Central memory CD4-positive, alpha-beta T cell (primary cell): ENCODE measurements around the gene PNP.

ENCODE experiments used
- DNase-seq: peaks from one replicate; pipeline ENCODE4 v3.0.0; 2022

PNP gene

GRCh38 chr14:20455355-20456300, 13.6 kb upstream of the PNP start:
- DNase-seq = no peak

DNA sequence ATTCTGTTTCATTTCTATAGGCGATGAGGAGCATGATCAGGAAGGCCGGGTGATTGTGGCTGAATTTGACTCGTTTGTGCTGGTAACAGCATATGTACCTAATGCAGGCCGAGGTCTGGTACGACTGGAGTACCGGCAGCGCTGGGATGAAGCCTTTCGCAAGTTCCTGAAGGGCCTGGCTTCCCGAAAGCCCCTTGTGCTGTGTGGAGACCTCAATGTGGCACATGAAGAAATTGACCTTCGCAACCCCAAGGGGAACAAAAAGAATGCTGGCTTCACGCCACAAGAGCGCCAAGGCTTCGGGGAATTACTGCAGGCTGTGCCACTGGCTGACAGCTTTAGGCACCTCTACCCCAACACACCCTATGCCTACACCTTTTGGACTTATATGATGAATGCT, 12.2 kb upstream of the PNP start:
- no peak for DNase-seq

DNA sequence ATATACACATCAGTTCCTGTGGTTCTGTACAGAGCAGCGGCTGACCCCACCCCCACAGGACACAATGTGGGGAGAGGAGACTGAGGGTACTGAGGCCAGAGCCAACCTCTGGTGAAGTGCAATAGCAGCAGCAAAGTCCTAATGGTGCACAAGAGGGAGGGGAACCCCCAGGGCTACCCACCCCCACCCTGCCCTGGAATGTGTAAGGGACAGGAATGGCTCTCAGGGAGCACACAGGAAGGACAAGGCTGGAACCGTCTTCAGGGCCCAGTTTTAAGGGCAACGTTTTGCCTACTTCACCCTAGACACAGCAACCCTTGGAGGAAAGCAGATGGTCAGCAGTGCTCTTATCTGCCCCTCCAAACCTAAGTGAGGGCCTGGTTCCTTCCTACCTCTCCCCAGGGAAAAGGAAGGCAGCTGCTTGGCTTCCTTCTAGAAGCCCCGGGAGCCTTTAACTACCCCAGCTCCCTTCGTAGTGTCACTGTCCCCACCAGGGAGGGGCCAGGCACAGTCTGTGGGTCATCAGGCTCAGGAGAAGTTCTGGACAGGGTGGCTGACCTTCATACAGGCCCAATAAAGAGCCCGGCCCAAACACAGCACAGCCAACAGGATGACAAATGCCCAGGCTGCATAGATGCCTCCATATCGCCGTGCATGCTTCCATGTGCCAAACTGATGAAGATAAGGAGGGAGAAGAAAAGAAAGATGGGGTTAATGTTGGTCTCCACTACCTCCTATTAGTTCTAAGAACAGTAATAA, 11.0 kb upstream of the PNP start:
- no peak for DNase-seq

DNA sequence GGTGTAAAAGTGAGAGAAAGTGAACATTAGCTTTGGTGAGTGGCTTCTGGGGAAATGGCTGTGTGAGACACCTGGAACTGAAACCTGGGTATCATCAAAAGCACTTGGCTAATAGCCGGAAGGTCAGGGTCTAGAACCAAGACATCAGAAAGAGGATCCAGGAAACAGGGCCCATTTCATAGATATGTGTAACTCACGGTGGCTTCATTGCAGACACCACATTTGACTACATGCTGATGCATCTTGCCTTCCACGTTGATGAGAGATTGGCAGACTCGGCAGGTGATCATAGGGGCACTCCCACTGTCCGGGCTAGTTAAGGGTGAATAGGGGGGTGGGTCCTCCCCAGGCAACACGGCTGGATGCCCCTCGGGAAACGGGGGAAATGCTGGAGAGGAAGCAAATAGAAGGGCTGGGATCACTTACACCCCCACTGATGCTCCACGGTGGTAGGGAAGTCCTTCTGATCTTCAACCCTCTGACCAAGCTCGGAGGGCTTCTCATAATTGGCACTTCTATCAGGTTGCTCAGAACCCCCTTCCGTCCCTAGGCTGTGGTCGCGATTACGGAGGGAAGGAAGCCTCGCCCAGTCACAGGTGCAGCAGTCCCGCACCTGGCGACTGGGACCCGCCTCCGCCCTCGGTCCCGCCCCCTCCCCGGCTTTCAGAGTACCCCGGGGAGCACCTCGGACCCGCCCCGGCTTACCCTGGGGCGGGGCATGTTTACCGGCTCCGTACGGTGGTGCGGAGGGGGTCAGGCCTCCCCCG, 8.6 kb upstream of the PNP start:
- peak; percentile 76 for DNase-seq

GRCh38 chr14:20461225-20462141, 7.7 kb upstream of the PNP start, which contains the start of gene PIP4P1:
Gene PIP4P1, minus strand, starts transcription at chr14:20461434. Its CDS starts 109 bp downstream, at chr14:20461325.
- peak; percentile 99 for DNase-seq

- DNase-seq = no peak
These were observed 403 bp upstream of the PNP start for GRCh38 chr14:20468764-20469241.

DNA sequence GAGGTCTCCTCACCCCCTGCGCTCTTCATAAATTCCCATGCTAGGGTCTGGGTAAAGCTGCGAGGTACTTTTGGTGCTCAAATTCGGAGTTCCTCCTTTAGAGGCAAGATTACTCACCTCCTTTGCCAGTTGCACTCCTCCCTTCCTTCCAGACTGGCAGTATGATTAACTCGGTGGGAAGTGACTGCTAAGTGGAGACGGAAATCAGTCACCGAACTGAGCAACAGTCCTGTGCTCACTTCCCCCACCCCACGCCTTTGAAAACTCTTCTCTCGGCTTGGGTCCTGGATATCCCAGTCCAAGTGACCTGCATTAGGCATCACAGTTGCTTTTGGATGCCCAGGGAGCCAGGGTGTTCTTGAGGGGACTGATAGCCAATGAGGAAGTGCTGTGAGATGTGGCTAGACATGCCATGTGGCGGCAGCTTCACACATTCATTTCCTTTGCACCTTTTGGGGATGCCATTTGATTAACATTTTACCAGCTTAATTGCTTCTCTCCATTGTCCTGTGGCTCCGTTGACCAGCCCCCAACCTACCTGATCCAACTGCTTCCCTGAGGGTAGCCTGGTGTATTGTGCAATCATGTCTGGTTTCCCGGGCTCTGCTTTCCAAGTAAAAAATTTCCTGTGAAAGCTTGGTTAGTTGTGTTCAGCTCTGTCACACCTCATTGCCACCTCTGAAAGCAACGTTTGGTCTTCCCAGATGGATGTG, 840 bp downstream of the PNP start:
- peak; percentile 44 for DNase-seq

- no peak for DNase-seq
These were observed 1.3 kb downstream of the PNP start for GRCh38 chr14:20470603-20470901.

- DNase-seq = no peak
These were observed 3.4 kb downstream of the PNP start for GRCh38 chr14:20472536-20473169.

DNA sequence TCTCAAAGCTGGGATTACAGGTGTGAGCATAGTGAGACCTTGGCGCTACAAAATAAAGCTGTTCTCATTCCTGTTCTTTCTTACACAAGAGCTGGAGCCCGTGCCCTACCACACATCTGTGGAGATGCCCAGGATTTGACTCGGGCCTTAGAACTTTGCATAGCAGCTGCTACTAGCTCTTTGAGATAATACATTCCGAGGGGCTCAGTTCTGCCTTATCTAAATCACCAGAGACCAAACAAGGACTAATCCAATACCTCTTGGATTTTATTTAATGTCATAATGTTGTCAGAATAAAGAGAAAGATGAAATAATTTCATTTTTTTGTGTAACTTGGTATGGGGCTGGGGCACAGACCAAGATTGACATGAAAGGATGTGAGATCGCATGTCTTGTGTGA, 7.6 kb downstream of the PNP start:
- DNase-seq = no peak

DNA sequence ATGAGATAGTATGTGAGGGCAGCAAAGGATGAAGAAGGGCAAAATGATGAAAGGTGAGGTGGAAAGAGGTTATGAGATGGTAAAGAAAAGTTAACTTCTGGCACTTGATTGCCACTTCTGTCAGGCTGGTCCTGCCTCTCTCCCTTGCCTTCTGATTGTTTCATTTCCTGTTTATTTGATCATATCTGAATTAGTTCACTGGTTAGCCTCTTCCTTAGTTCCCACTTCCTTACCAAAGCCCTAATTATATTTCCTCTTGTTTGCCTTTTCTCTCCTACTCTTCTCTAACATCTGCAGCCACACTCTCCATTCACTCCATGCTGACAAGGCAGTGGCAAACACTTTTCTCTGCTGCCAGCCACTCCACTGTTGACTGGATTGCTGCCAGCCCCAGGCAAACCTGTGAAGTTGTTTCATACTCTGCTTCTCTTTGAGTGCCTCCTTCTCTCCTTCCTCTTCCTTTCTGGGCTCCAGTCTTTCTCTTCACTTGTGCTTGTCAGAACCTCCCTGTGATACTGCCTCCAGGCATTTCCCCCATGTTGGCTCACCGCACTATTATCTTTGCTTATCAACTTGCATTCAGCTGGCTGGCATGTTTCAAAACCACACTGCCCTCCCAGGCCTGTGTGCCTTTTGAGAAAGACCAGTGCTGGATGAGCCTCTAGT, 8.1 kb downstream of the PNP start:
- peak; percentile 60 for DNase-seq

GRCh38 chr14:20478894-20479293, 9.7 kb downstream of the PNP start:
- DNase-seq = no peak

DNA sequence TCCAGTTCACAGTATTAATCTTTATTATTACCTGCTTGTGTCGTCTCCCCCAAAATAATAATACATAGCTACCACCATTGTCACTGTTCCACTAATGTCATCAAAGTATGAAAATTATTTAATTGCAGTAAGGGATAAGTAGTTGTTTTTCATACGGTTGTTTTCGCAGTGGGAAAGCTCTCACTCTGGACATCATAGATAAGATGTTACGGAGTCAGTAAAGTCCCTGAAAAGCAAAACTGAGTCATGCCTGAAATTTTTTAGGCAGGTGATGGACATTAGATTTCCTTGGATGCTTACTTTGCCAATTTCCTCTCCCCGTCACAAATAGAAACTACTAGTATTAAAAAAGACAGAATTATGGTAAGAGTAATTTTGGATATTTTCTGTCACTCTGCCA, 13.2 kb downstream of the PNP start:
- DNase-seq = no peak

DNA sequence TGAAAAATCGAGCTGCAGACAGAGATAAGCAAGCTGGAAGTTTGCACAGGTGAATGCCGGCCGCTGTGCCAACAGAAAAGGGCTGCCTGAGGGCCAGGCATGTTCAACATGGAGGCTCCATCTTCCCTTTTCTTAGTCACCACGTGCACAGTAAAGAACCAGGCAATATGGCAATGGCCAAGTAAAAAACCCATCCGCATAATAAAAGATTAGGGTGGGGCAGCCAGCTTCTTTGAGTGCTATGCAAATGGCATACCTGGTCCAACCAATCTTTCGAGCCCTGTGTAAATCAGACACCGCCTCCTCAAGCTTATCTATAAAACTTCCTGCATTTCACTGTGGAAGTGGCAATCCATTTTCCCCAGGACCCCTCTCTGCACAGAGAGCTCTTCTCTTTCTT, 16.7 kb downstream of the PNP start:
- no peak for DNase-seq

GRCh38 chr14:20486684-20487395, 17.6 kb downstream of the PNP start:
- DNase-seq = peak; percentile 11

DNA sequence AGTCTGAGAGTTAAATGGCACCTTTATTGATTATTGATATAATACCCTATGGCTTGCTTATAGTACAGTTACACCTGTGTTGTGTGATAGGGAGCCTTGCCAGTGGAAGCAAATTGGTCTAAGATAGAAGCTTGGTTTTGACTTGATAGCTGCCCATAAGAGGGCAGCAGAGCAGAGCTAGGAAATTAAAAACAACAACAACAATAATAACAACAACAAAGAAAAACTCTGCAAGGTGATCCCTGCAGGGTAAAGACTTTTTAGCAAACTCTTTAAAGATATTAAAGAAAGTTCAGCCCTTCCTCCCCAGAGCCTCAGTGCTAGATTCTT, 18.2 kb downstream of the PNP start:
- no peak for DNase-seq

DNA sequence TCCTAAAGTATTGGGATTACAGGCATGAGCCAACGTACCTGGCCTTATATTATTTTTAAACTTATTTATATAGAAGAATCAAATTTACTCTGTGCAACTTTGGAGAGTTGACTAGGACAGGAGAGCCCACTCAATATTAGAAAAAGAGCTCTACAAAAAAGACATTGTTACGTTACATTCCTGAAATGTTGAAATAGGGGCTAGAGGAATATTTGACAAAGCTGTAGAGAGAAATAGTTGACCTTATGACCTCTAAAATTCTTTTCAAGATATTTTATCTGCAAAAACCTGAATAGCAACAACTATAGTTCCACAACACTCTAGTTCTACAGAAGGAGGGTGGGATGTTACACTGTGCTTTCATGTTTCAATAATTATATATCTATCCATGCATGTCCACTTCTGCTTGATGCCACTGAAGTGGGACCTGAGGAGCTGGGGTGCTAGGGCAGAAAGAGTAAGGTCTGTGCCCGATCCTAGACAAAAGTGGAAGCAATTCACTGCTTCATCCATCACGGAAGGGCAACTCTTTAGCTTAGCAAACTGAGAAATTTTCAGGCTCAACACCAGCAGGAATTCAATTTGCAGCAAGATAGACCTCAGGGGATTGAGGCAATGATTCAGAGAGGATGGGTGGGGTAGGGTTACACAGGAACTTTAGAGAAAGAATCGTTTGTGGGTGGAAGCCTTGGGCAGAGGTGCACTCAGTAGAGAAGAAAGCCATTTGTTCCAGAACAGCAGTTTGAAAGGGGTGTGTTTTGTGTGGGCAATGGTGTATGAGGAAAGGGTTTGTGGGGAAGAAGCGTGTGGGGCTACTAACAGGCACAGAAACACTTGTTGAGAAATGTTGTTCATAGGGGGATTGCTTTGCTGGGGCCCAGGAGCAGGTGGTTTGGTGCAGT, 20.1 kb downstream of the PNP start:
- peak; percentile 9 for DNase-seq

- no peak for DNase-seq
These were observed 21.4 kb downstream of the PNP start for GRCh38 chr14:20490563-20490962.

DNA sequence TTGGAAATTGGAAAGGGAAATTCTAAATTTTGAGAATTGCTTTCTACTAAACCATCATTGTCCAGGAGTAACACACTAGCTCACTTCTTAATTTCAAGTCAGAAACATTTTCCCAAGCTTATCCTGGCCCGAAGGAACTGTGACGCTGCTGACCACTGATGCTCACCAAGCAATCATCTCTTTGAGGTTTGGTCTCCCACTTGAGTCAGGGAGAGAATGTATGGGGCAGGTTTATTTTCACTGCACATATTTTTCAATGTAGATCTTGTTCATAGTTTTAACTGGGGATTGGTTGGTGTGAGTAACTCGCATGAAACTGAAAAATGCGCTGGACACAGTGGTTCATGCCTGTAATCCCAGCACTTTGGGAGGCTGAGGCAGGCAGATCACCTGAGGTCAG, 23.3 kb downstream of the PNP start:
- no peak for DNase-seq
